Caco-2 (cell line): ENCODE results near the gene RIMBP3C. TPM values are rescaled to one million over a fixed set of nuclear protein-coding genes. Genes with fewer than 3 reads are reported as not detected.
A peak's percentile ranks its signal among the peaks of the same experiment; 100 is the strongest.
"Not testable (repeated sequence)": the region's sequence is repeated elsewhere in the genome, so short reads cannot be mapped to it uniquely, and the experiment has no call there.

ENCODE experiments used
- BruUV-seq: library from RNA; stranded (reverse); fragments of 400-500 nt; replicated peaks from 2 replicates; lab custom pipeline; 2021; lab: Mats Ljungman, UMichigan
- CTCF ChIA-PET: fragments of 300-600 bp; sonication (Branson Sonifier 250); formaldehyde crosslinking; loops from one replicate; lab custom pipeline; 2022; ENCODE audit warnings: antibody characterized with exemption; lab: Charles Lee
- POLR2A ChIA-PET: fragments of 300-600 bp; sonication (Branson Sonifier 250); formaldehyde crosslinking; loops from one replicate; lab custom pipeline; 2022; ENCODE audit warnings: antibody characterized with exemption; lab: Charles Lee
- DNase-seq, 2 experiments: peaks; one replicate each; pipeline versions ENCODE4 v3.0.0 to v3.0.0-alpha.2; 2020 to 2022
- H3K27me3 ChIP-seq: replicated peaks from 2 replicates; pipeline ENCODE4 v1.6.0; 2011; ENCODE audit warnings: low read length; ENCODE audit not compliant: control insufficient read depth, insufficient read depth
- H3K36me3 ChIP-seq: 2 replicates; pipeline ENCODE4 v1.5.1; 2011; ENCODE audit warnings: low read length; ENCODE audit not compliant: control insufficient read depth, insufficient read depth
- H3K4me1 ChIP-seq: fragments of 250-450 bp; sonication (Bioruptor Pico); 2 replicates; pipeline ENCODE4 v1.5.1; 2020; ENCODE audit warnings: mild to moderate bottlenecking
- H3K4me3 ChIP-seq: 2 replicates; pipeline ENCODE4 v1.5.1; 2011; ENCODE audit warnings: low read depth, mild to moderate bottlenecking, control low read depth, low read length
- H3K9me3 ChIP-seq: fragments of 250-450 bp; sonication (Bioruptor Pico); 2 replicates; pipeline ENCODE4 v1.5.1; 2020; ENCODE audit warnings: mild to moderate bottlenecking, moderate library complexity
- H3K27ac Mint-ChIP-seq: one replicate; pipeline ENCODE4 v1.8.0; 2022; ENCODE audit warnings: mixed read lengths; ENCODE audit not compliant: unreplicated experiment
- H3K27me3 Mint-ChIP-seq: one replicate; pipeline ENCODE4 v1.8.0; 2022; ENCODE audit warnings: mixed read lengths; ENCODE audit not compliant: insufficient read depth, unreplicated experiment
- H3K36me3 Mint-ChIP-seq: one replicate; pipeline ENCODE4 v1.8.0; 2022; ENCODE audit warnings: mild to moderate bottlenecking, mixed read lengths; ENCODE audit not compliant: insufficient read depth, unreplicated experiment
- H3K4me1 Mint-ChIP-seq: one replicate; pipeline ENCODE4 v1.8.0; 2022; ENCODE audit warnings: low read depth, mixed read lengths; ENCODE audit not compliant: unreplicated experiment
- H3K4me3 Mint-ChIP-seq: one replicate; pipeline ENCODE4 v1.8.0; 2022; ENCODE audit warnings: mild to moderate bottlenecking, moderate library complexity, mixed read lengths; ENCODE audit not compliant: unreplicated experiment
- H3K9me3 Mint-ChIP-seq: one replicate; pipeline ENCODE4 v1.8.0; 2022; ENCODE audit warnings: mixed read lengths; ENCODE audit not compliant: unreplicated experiment
- intact Hi-C: fragments of 100-400 bp; cut with micrococcal nuclease; formaldehyde crosslinking; loops from one replicate; pipeline ENCODE4 v1.10.0; 2022; ENCODE audit not compliant: unreplicated experiment
- total RNA-seq: library from RNA; stranded (reverse); gene quantifications from 2 replicates; pipeline ENCODE4 v1.2.3, GENCODE V29; 2022
- TF ChIP-seq, protein P1 (sequence below), 2 experiments: fragments of 200-600 bp in 1 of 2; IDR thresholded peaks; 1 replicate in 1 of 2; 2 replicates in 1 of 2; pipeline versions ENCODE4 v1.5.1 to v1.8.0; 2011 to 2022; ENCODE audit warnings: antibody characterized with exemption in 1 of 2, control low read depth in 1 of 2, inconsistent platforms in 1 of 2, low read depth in 1 of 2, low read length in 1 of 2, mild to moderate bottlenecking in 1 of 2, moderate library complexity in 1 of 2; ENCODE audit not compliant: insufficient read depth in 1 of 2, severe bottlenecking in 1 of 2, unreplicated experiment in 1 of 2

RIMBP3C gene
- total RNA-seq, 1 experiment from 2014 or later = 0.39 TPM

DNA sequence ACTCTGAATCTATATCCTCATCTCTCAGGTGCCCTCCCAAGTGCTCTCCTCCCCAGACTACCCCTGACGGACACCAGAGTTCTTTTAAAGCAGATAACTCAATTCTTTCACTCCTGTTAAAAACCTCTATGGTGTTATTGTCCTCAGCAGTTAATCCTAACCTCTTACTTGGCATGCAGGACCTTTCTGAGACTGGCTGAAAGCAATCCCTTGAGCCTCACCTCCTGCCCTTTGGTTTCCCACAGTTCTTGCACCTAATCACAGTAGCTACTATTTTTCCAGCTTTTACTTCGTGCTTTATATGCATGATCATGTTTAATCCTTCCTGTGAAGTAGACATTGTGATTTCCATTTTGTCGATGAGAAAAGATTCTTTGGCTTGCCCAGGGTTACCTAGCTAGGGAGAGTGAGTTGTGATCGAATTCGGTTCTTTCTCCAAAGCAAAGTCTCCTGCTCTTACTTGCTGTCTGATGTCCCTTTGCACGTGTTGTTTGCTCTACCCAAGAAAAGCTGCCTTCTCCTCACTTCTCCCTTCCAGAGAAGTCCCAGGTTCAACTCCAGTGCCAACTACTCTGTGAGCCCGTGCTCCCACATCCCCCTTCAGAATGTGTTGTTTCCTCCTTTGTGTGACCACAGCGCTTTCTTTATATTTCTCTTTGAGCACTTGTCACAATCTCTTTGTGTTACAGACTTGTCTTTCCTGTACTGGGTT is 18.4 kb upstream of the RIMBP3C start:
- H3K9me3 ChIP-seq = no peaks in the 10 kb centered on the region
- intact Hi-C loops = no loop called here
- Mint-ChIP-seq H3K27me3 (no peaks in the 10 kb centered on the region), H3K27ac (peak overlapping the region; percentile 76), H3K4me1 (peaks cover 31% of the 10 kb centered on the region), H3K36me3 (peaks cover 15% of the 10 kb centered on the region), H3K4me3 (peak overlapping the region; percentile 73), H3K9me3 (no peaks in the 10 kb centered on the region)
- CTCF ChIA-PET = no interaction called here
- no peak overlapping the region for H3K4me3 ChIP-seq
- H3K27me3 ChIP-seq = no peaks in the 10 kb centered on the region
- peaks cover 51% of the 10 kb centered on the region for H3K4me1 ChIP-seq
- BruUV-seq = no TSS peak
- H3K36me3 ChIP-seq = peaks cover 2% of the 10 kb centered on the region; the same call in 1 of the 2 replicates
- DNase-seq = no peak
- TF ChIP-seq, protein P1, sequence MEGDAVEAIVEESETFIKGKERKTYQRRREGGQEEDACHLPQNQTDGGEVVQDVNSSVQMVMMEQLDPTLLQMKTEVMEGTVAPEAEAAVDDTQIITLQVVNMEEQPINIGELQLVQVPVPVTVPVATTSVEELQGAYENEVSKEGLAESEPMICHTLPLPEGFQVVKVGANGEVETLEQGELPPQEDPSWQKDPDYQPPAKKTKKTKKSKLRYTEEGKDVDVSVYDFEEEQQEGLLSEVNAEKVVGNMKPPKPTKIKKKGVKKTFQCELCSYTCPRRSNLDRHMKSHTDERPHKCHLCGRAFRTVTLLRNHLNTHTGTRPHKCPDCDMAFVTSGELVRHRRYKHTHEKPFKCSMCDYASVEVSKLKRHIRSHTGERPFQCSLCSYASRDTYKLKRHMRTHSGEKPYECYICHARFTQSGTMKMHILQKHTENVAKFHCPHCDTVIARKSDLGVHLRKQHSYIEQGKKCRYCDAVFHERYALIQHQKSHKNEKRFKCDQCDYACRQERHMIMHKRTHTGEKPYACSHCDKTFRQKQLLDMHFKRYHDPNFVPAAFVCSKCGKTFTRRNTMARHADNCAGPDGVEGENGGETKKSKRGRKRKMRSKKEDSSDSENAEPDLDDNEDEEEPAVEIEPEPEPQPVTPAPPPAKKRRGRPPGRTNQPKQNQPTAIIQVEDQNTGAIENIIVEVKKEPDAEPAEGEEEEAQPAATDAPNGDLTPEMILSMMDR (IDR thresholded peaks at IDR 0.05; ENCODE audit: insufficient read depth in 1 of 2, low read depth in 1 of 2, low read length in 1 of 2, severe bottlenecking in 1 of 2, unreplicated experiment in 1 of 2) = no peak
- POLR2A ChIA-PET = no interaction called here

DNA sequence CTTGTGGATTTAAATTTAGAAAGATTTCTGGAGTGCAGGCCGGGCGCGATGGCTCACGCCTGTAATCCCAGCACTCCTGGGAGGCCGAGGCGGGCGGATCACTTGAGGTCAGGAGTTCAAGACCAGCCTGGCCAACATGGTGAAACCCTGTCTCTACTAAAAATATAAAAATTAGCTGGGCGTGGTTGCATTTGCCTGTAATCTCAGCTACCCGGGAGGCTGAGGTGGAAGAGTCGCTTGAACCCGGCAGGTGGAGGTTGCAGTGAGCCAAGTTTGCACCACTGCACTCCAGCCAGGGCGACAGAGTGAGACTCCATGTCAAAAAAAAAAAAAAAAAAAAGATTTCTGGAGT is 17.8 kb upstream of the RIMBP3C start:
- H3K4me1 Mint-ChIP-seq = peaks cover 26% of the 10 kb centered on the region
- CTCF ChIA-PET, BruUV-seq, intact Hi-C loops, H3K36me3 ChIP-seq, H3K9me3 Mint-ChIP-seq, H3K27me3 ChIP-seq, H3K27me3 Mint-ChIP-seq, DNase-seq, H3K9me3 ChIP-seq: not testable (repeated sequence)
- POLR2A ChIA-PET = interaction anchor here (0.6 kb wide), 1 partner anchor 257 kb away, joined by 4 read pairs; no protein-coding TSS in a partner anchor
- peaks cover 15% of the 10 kb centered on the region for H3K36me3 Mint-ChIP-seq
- peak overlapping the region; percentile 90 for H3K4me3 ChIP-seq
- peak overlapping the region; percentile 82 for H3K27ac Mint-ChIP-seq
- peak overlapping the region; percentile 83 for H3K4me3 Mint-ChIP-seq
- peaks cover 46% of the 10 kb centered on the region for H3K4me1 ChIP-seq

DNA sequence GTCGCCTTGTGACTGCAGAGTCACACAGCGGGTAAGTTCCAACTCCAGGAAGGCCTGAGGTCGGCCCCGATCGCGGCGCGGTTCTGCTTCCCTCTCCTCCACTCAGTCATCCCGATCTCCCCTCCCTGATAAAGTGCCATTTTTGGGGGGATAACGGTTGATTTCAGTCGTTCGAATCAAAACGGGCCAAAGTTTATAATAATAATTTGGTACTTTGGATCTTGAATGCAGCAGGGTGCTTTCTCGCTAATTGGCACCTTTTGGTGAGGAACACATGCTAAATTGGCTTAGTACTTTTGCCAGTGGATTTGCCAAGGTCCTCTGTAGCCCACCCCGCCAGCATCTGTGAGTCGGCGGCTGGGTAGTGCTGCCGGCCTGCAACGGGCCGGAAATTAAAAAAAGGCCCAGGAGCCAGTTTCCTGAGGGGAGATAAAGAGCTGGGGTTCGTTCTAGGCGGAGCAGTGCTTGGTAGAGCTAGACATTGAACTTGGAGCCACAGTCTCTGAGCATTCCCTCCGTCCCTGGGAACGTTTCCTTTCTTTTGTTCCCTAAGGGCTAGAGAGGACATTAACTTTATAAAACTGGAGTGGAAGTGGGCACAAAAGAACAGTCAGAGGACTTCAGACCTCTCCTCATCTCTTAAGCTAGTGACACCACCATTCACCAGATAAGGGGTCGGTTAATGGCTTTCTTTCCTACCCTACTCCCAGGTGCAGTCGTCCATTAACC is 17.2 kb upstream of the RIMBP3C start:
- peak overlapping the region; percentile 82 for H3K27ac Mint-ChIP-seq
- no peaks in the 10 kb centered on the region for H3K27me3 Mint-ChIP-seq
- H3K4me1 ChIP-seq = peaks cover 41% of the 10 kb centered on the region
- TF ChIP-seq, protein P1 (IDR thresholded peaks at IDR 0.05; ENCODE audit: insufficient read depth in 1 of 2, low read depth in 1 of 2, low read length in 1 of 2, severe bottlenecking in 1 of 2, unreplicated experiment in 1 of 2) = no peak
- peaks cover 15% of the 10 kb centered on the region for H3K36me3 Mint-ChIP-seq
- peak overlapping the region; percentile 83 for H3K4me3 Mint-ChIP-seq
- peak overlapping the region; percentile 90 for H3K4me3 ChIP-seq
- H3K27me3 ChIP-seq = no peaks in the 10 kb centered on the region
- DNase-seq = no peak
- H3K9me3 ChIP-seq = no peaks in the 10 kb centered on the region
- no peaks in the 10 kb centered on the region for H3K9me3 Mint-ChIP-seq
- intact Hi-C loops = no loop called here
- TSS peak; percentile 31 for BruUV-seq
- CTCF ChIA-PET = no interaction called here
- H3K4me1 Mint-ChIP-seq = peaks cover 25% of the 10 kb centered on the region
- POLR2A ChIA-PET = interaction anchor here (0.6 kb wide), 1 partner anchor 258 kb away, joined by 4 read pairs; no protein-coding TSS in a partner anchor
- H3K36me3 ChIP-seq = peaks cover 2% of the 10 kb centered on the region; the same call in 1 of the 2 replicates
